Kidney epithelial cell (primary cell): ENCODE results near the gene NCAPG2. TPM values are rescaled to one million over a fixed set of nuclear protein-coding genes. Genes with fewer than 3 reads are reported as not detected.
A peak's percentile ranks its signal among the peaks of the same experiment; 100 is the strongest.

Experiments used
- DNase-seq: peaks from one replicate; pipeline ENCODE4 v3.0.0-alpha.2; 2010; ENCODE audit warnings: low read depth
- H3K27me3 ChIP-seq: 2 replicates; pipeline ENCODE4 v1.6.0; 2011; ENCODE audit warnings: low read length; ENCODE audit not compliant: control insufficient read depth, insufficient read depth
- H3K36me3 ChIP-seq: 2 replicates; pipeline ENCODE4 v1.5.1; 2011; ENCODE audit warnings: low read length; ENCODE audit not compliant: control insufficient read depth, insufficient read depth
- H3K4me3 ChIP-seq: 2 replicates; pipeline ENCODE4 v1.5.1; 2011; ENCODE audit warnings: low read depth, mild to moderate bottlenecking, control low read depth, low read length
- CTCF ChIP-seq: IDR thresholded peaks from 2 replicates; pipeline ENCODE4 v1.5.1; 2011; ENCODE audit warnings: mild to moderate bottlenecking, moderate library complexity, low read length, control low read depth, inconsistent platforms; ENCODE audit not compliant: insufficient read depth, poor library complexity, severe bottlenecking
- total RNA-seq: library from RNA; depleted of rRNA; stranded (reverse); fragments of >200 nt; gene quantifications from 2 replicates; pipeline ENCODE4 v1.2.3, GENCODE V29; 2015

Gene NCAPG2
- total RNA-seq, 1 donor from 2014 or later: 8.5 TPM

- H3K27me3 ChIP-seq: no peaks in the 10 kb centered on the region
- no peak for DNase-seq
- H3K4me3 ChIP-seq: no peak overlapping the region
- H3K36me3 ChIP-seq: no peaks in the 10 kb centered on the region
- TF ChIP-seq CTCF: no peak
These were observed 18.7 kb upstream of the NCAPG2 start for GRCh38 chr7:158723266-158723665.

GRCh38 chr7:158722574-158723237 is 18.1 kb upstream of the NCAPG2 start:
- TF ChIP-seq CTCF: no peak
- no peak for DNase-seq
- Histone ChIP-seq H3K27me3 (no peaks in the 10 kb centered on the region), H3K36me3 (no peaks in the 10 kb centered on the region), H3K4me3 (no peak overlapping the region)

GRCh38 chr7:158720112-158720511 is 15.5 kb upstream of the NCAPG2 start:
- no peak for DNase-seq
- Histone ChIP-seq H3K36me3 (no peaks in the 10 kb centered on the region), H3K4me3 (no peak overlapping the region), H3K27me3 (no peaks in the 10 kb centered on the region)
- TF ChIP-seq CTCF: no peak

GRCh38 chr7:158716802-158717201 is 12.2 kb upstream of the NCAPG2 start:
- H3K36me3 ChIP-seq: no peaks in the 10 kb centered on the region
- TF ChIP-seq CTCF: no peak
- H3K4me3 ChIP-seq: no peak overlapping the region
- no peak for DNase-seq
- no peaks in the 10 kb centered on the region for H3K27me3 ChIP-seq

GRCh38 chr7:158710651-158711102 is 6.1 kb upstream of the NCAPG2 start:
- peak; percentile 9 for DNase-seq
- Histone ChIP-seq H3K27me3 (no peaks in the 10 kb centered on the region), H3K36me3 (no peaks in the 10 kb centered on the region), H3K4me3 (no peak overlapping the region)
- TF ChIP-seq CTCF: no peak

- Histone ChIP-seq H3K27me3 (no peaks in the 10 kb centered on the region), H3K4me3 (no peak overlapping the region), H3K36me3 (no peaks in the 10 kb centered on the region)
- TF ChIP-seq CTCF: no peak
- DNase-seq: no peak
These were observed 3.0 kb upstream of the NCAPG2 start for GRCh38 chr7:158707610-158708009.
